KMS-11 (cell line): ENCODE results near the gene SEMA4C.
A peak's percentile ranks its signal among the peaks of the same experiment; 100 is the strongest.

Experiments used
- H2AFZ ChIP-seq: fragments of 200-600 bp; sonication (generic); 2 replicates; pipeline ENCODE4 v1.6.1; 2016; ENCODE audit warnings: antibody characterized with exemption, mixed run types, low read depth
- H3K27ac ChIP-seq: fragments of 200-600 bp; sonication (generic); 2 replicates; pipeline ENCODE4 v1.6.1; 2016; ENCODE audit warnings: mild to moderate bottlenecking, mixed run types
- H3K27me3 ChIP-seq: fragments of 200-600 bp; sonication (generic); 2 replicates; pipeline ENCODE4 v1.6.1; 2017; ENCODE audit warnings: mild to moderate bottlenecking, low read depth, mixed run types, moderate library complexity; ENCODE audit not compliant: insufficient read depth
- H3K36me3 ChIP-seq: fragments of 200-600 bp; sonication (generic); 2 replicates; pipeline ENCODE4 v1.6.1; 2017; ENCODE audit warnings: mild to moderate bottlenecking, mixed run types; ENCODE audit not compliant: insufficient read depth
- H3K4me1 ChIP-seq: fragments of 200-600 bp; sonication (generic); 2 replicates; pipeline ENCODE4 v1.6.1; 2016; ENCODE audit warnings: mild to moderate bottlenecking, low read depth, mixed run types; ENCODE audit not compliant: poor library complexity, severe bottlenecking
- H3K4me2 ChIP-seq: fragments of 200-600 bp; sonication (generic); 2 replicates; pipeline ENCODE4 v1.7.0; 2016; ENCODE audit warnings: mild to moderate bottlenecking, mixed run types
- H3K4me3 ChIP-seq: fragments of 200-600 bp; sonication (generic); IDR thresholded peaks from 2 replicates; pipeline ENCODE4 v1.6.1; 2017; ENCODE audit warnings: low read depth, low read length, mixed read lengths; ENCODE audit not compliant: insufficient read depth
- H3K79me2 ChIP-seq: fragments of 200-600 bp; sonication (generic); 2 replicates; pipeline ENCODE4 v1.6.1; 2016; ENCODE audit warnings: low read depth, mixed run types; ENCODE audit not compliant: insufficient read depth
- H3K9ac ChIP-seq: fragments of 200-600 bp; sonication (generic); 2 replicates; pipeline ENCODE4 v1.6.1; 2016; ENCODE audit warnings: mild to moderate bottlenecking, mixed run types
- H4K20me1 ChIP-seq: fragments of 200-600 bp; sonication (generic); 2 replicates; pipeline ENCODE4 v1.6.1; 2016; ENCODE audit warnings: mild to moderate bottlenecking, mixed run types; ENCODE audit not compliant: insufficient read depth
- TF ChIP-seq, protein P1 (sequence below): fragments of 200-600 bp; sonication (generic); conservative IDR thresholded peaks from 2 replicates; pipeline ENCODE4 v1.6.1; 2017; ENCODE audit warnings: low read depth, mild to moderate bottlenecking, antibody characterized with exemption, low read length, moderate library complexity, mixed read lengths

SEMA4C gene

GRCh38 chr2:96898641-96899412 lies 28.9 kb upstream of the SEMA4C start:
- H3K4me3 ChIP-seq, result no peak overlapping the region
- H2AFZ ChIP-seq, result no peak overlapping the region
- no peaks in the 10 kb centered on the region for H3K36me3 ChIP-seq
- no peaks in the 10 kb centered on the region for H3K27me3 ChIP-seq
- H4K20me1 ChIP-seq, result no peaks in the 10 kb centered on the region
- TF ChIP-seq, protein P1, sequence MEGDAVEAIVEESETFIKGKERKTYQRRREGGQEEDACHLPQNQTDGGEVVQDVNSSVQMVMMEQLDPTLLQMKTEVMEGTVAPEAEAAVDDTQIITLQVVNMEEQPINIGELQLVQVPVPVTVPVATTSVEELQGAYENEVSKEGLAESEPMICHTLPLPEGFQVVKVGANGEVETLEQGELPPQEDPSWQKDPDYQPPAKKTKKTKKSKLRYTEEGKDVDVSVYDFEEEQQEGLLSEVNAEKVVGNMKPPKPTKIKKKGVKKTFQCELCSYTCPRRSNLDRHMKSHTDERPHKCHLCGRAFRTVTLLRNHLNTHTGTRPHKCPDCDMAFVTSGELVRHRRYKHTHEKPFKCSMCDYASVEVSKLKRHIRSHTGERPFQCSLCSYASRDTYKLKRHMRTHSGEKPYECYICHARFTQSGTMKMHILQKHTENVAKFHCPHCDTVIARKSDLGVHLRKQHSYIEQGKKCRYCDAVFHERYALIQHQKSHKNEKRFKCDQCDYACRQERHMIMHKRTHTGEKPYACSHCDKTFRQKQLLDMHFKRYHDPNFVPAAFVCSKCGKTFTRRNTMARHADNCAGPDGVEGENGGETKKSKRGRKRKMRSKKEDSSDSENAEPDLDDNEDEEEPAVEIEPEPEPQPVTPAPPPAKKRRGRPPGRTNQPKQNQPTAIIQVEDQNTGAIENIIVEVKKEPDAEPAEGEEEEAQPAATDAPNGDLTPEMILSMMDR, result no peak
- H3K4me1 ChIP-seq, result peaks cover 13% of the 10 kb centered on the region
- no peaks in the 10 kb centered on the region for H3K79me2 ChIP-seq
- no peak overlapping the region for H3K4me2 ChIP-seq
- no peak overlapping the region for H3K9ac ChIP-seq
- no peak overlapping the region for H3K27ac ChIP-seq

- H3K79me2 ChIP-seq, result no peaks in the 10 kb centered on the region
- H4K20me1 ChIP-seq, result no peaks in the 10 kb centered on the region
- no peak overlapping the region for H3K9ac ChIP-seq
- H3K27me3 ChIP-seq, result no peaks in the 10 kb centered on the region
- H3K27ac ChIP-seq, result no peak overlapping the region
- H2AFZ ChIP-seq, result no peak overlapping the region
- TF ChIP-seq, protein P1, result no peak
- H3K36me3 ChIP-seq, result no peaks in the 10 kb centered on the region
- H3K4me1 ChIP-seq, result peaks cover 13% of the 10 kb centered on the region
- H3K4me2 ChIP-seq, result no peak overlapping the region
- H3K4me3 ChIP-seq, result no peak overlapping the region
Observed at GRCh38 chr2:96898135-96898505, 28.2 kb upstream of the SEMA4C start.

GRCh38 chr2:96897491-96898134 lies 27.7 kb upstream of the SEMA4C start:
- TF ChIP-seq, protein P1, result no peak
- no peak overlapping the region for H2AFZ ChIP-seq
- no peaks in the 10 kb centered on the region for H3K36me3 ChIP-seq
- no peaks in the 10 kb centered on the region for H3K27me3 ChIP-seq
- H3K4me1 ChIP-seq, result peaks cover 13% of the 10 kb centered on the region
- H4K20me1 ChIP-seq, result no peaks in the 10 kb centered on the region
- no peak overlapping the region for H3K27ac ChIP-seq
- no peaks in the 10 kb centered on the region for H3K79me2 ChIP-seq
- H3K4me3 ChIP-seq, result no peak overlapping the region
- no peak overlapping the region for H3K9ac ChIP-seq
- H3K4me2 ChIP-seq, result no peak overlapping the region

GRCh38 chr2:96895746-96896651 lies 26.1 kb upstream of the SEMA4C start:
- no peaks in the 10 kb centered on the region for H4K20me1 ChIP-seq
- TF ChIP-seq, protein P1, result no peak
- H3K4me1 ChIP-seq, result peaks cover 13% of the 10 kb centered on the region
- H3K36me3 ChIP-seq, result no peaks in the 10 kb centered on the region
- no peak overlapping the region for H3K4me3 ChIP-seq
- H3K9ac ChIP-seq, result no peak overlapping the region
- no peaks in the 10 kb centered on the region for H3K27me3 ChIP-seq
- H3K27ac ChIP-seq, result no peak overlapping the region
- peak overlapping the region; percentile 1; the same call in 1 of the 2 replicates for H3K4me2 ChIP-seq
- peak overlapping the region; percentile 17; the same call in 1 of the 2 replicates for H2AFZ ChIP-seq
- no peaks in the 10 kb centered on the region for H3K79me2 ChIP-seq
